ENCODE data around the gene PEX19.
A peak's percentile ranks its signal among the peaks of the same experiment; 100 is the strongest.
"Not testable (repeated sequence)": the region's sequence is repeated elsewhere in the genome, so short reads cannot be mapped to it uniquely, and the experiment has no call there.

Gene PEX19, protein sequence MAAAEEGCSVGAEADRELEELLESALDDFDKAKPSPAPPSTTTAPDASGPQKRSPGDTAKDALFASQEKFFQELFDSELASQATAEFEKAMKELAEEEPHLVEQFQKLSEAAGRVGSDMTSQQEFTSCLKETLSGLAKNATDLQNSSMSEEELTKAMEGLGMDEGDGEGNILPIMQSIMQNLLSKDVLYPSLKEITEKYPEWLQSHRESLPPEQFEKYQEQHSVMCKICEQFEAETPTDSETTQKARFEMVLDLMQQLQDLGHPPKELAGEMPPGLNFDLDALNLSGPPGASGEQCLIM

DNA sequence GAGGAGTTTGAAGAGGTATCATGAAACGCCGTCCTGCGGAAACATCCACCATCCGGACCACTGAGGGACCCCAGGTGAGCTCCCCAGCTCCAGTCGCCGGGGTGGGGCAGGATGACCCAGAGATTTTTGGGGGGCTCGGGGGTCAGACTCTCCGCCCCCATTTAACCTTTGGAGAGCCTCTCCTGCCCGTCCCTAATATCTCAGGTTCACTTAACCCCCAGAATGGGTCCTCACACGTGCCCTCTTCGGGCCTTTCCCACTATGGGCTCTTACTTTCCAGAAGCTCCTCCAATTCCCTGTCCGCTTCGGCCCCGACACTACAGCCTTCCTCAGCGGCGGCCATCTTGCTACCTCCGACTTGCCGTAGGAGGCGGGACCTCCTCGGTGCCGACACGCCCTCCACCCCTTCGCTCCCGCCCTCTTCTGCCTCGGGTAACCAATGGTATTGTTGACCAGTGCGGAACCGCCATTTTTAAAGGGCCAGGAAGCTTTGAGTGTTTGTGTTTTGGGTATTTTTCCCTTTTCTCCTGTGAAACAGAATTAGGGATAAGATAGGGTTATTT lies at the start of gene PEX19:
TSS of gene PEX19 (minus strand) at position 352 of the 563 bp plus-strand sequence. CDS start at position 343, 9 bp downstream.
- DNase-seq (ENCODE audit: low read depth in 2 of 2): peak; percentile 76 to 88

DNA sequence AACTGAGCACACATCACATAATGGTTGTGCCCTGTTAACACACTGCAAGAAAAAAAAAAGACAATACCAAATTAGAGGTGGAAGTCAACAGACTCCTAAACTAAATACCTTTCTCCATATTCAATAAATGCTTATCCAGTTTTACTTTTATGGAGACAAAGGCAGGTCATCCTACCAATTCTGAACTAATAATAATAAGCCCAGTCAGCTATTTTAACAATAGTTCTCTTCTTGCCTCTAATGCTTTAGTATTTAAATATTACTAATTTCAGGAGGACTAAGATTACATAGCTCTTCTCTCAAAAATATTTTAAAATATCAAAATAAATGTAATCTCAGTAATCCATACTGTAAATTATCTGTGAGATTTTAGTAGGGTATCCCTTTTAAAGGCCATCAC lies 47.6 kb upstream of the PEX19 start:
- DNase-seq (ENCODE audit: low read depth in 2 of 2): no peak

DNA sequence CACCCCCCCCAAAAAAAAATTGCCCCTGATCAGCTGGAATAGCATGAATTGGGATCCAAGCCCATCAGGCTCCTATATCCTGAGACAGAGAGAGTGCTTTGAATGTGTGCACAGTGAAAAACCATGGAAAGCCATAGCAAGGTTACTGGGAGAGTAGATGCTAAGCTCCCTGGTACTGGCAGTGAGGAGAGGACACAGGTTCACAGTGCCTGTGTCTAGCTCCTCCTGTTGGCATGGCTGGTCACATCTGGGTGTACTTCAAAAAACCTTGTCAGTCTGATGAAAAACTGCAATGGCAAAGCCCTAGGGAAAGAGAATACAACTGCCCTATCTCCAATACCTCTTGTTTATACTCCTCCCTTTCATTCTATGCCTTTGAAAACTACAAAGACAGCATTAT lies 45.2 kb upstream of the PEX19 start:
- DNase-seq (ENCODE audit: low read depth in 2 of 2): no peak

DNA sequence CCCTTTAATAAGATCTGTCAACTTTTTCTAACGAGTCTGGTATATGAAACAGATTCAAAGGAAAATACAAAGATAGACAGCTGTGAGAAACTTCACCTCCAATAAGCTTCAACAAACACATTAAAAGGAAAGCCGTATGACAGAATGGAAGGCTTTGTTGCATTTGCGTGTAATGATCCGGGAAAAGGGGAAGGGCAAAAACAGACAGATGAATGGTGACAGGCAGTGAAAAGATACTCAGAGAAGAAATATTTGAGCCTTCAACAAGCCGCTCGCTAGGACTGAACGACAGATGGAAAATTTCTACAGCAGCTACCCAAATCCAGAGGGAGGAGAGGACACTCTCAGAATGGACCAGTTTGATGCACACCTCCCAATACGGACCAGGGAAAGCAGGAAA lies 43.3 kb upstream of the PEX19 start:
- DNase-seq (ENCODE audit: low read depth in 2 of 2): no peak

DNA sequence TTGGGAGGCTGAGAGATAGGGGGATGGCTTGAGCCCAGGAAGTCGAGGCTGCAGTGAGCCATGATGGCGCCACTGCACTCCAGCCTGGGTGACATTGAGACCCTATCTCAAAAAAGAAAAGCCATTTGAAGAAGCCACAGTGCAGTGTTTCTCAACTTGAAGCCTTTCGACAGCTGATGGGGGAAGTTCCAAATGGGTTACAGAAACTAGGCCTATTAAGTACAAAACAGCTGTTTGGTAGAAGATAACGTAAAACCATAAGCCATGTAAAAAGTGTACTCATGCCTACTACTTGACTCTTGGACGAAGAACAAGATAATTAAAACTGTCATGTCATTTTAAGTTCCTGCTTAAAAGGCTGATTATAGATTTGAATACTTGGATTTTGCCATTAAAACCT lies 41.5 kb upstream of the PEX19 start:
- DNase-seq (ENCODE audit: low read depth in 2 of 2): no peak

DNA sequence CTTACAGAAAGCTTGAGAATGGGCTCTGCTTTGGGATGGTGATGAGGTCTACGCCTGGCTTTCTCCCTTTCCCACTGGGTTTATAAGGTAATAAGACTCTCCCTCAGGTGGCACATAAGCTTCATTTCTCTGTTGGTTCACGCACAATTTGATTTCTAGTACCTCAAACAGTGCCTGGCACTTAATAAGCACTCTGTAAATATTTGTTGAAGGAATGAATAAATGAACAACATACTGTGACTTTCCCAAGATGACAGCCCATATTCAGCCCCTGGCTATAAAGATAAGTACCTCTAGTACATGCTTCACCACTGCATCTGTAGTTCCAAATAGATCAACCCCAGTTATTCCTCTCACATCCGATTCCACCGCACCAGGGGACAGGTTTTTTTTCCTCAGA lies 40.3 kb upstream of the PEX19 start:
- DNase-seq (ENCODE audit: low read depth in 2 of 2): no peak

DNA sequence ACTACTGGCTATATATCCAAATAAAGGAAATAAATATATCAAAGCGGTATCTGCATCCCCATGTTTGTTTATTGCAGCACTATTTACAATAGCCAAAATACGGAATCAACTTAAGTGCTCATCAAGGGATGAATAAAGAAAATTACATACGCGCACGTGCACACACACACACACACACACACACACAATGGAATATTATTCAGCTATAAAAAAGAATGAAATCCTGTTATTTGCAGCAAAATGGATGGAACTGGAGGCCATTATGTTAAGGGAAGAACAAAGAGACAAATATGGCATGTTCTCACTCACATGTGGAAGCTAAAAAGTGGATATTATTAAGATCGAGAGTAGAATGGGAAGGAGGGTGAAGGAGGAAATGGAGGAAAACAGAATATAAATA lies 37.9 kb upstream of the PEX19 start:
- DNase-seq (ENCODE audit: low read depth in 2 of 2): no peak

DNA sequence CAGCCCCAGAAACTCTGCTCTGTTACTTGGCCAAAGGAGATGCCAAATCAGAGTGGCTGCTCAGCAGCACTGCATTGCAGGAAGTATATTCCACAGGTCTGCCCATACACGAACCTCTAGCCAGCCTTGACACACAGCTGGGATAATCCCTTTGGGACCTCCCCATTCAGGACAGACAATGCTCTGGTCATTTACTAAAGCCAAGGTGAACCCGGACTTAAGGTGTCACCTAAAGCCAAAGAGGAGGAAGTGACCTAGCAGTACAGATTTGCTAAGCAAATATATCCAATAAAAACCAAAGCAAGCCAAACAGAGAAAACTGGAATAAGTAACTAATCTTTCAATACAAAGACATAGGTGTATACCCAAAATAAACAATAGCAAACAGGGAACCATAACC lies 30.4 kb upstream of the PEX19 start:
- DNase-seq (ENCODE audit: low read depth in 2 of 2): no peak

DNA sequence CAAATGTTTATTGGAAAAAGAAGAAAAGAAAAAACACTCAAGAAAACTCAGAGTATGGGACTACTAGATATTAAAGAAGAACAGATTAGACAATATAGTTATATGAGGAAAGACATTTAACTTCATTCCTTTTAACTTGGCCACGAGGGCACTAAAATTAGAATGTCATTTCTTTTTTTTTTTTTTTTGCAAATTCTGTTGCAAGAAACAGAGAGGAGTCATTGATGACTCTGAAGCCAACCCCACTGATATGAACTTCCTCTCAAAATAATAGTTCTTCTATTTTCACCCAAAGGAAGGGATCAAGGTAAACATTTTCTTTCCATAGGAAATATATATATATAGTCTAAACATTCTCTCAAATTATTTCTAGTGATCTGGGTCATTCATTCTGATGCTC lies 24.6 kb upstream of the PEX19 start:
- DNase-seq (ENCODE audit: low read depth in 2 of 2): no peak

DNA sequence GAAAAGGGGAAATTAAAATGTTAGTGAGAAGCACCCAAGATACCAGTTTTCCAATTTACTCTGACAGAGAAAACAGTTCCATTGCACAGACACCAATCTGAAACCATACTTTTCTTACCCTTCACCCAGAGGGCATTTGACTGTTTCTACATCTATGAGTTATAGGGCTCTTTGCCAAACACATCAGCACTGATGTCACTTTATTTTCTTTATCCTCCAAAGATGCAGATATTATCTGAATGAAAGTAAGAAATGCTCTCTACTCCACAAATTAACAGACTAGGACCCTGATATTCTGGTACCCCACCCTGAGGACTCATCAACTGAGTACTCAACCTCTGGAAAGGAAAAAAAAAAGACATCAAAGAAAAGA lies 24.2 kb upstream of the PEX19 start:
- no peak for DNase-seq (ENCODE audit: low read depth in 2 of 2)

DNA sequence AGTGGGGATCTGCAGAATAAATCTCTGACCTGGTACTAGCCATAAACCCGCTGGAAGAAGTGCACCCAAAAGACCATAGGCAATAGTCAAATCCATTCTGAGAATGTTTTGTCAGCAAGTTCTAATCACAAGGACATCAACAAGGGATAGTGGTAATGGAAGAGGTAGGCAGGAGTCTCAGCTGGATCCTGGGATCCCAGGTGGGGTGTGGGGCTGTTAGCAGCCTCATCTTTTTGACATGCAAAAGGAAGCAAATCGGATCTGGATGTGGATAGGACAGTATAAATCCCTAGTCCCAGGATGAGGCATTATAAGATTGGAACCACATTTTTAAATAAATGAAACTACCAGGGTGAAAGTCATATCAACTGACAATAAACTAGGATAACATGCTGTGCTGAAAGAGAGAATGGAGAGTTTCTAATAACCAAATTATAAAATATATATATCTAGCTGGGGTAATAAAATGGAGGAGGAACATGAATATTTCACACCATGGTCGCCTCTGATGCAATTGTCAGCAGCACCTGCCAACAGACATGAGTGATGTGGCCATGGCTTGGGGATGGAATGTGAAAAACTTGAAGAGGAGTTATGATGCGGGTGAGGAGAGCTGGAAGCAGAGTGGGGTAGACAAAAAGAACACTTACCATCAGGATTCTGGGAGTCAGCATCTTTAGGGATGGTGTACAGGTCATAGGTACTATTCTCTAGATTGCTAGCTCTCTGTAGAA lies 23.7 kb upstream of the PEX19 start:
- no peak for DNase-seq (ENCODE audit: low read depth in 2 of 2)

DNA sequence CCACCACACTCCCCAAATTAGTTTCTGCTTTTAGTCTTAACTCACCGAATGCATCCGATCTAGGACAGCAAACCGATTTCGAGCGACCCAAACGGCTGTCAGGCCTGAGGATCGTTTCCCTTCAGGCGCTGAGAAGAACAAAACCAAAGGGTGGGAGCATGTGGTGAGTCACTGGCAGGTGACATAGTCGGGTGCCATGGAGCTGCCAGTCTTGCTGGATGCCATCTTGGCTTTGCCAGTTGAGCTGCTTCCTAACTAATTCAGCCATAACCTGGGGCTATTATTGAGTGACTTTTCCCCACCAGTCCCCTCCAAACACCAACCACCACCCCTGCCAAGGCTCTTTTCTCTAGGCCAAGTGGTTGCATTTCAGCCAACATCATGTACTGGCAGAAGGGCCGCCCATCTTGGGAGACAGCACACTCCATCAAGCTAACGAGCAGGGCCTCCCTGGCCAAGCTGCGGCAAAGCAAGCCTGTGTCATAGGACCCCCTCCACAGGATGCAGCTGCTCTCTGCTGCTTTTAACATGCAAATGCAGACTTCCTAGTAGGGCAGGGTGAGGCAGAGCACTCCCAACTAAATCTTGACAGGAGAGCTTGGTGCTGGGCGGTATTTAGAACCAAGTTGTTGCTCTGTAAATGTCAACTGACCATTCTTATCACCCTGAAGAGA lies 22.3 kb upstream of the PEX19 start:
- no peak for DNase-seq (ENCODE audit: low read depth in 2 of 2)

DNA sequence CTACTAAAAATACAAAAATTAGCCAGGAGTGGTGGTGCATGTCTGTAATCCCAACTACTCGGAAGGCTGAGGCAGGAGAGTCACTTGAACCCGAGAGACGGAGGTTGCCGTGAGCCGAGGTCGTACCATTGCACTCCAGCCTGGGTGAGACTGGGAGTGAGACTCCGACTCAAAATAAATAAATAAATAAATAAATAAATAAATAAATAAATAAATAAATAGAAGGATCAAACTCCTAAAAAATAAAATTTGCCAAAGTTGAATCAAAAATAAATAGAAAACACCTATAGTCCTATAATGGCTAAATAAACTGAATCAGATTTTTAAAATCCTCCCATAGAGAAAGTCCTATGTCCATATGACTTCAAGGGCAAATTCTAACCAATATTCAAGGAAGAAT lies 15.2 kb upstream of the PEX19 start:
- no peak for DNase-seq (ENCODE audit: low read depth in 2 of 2)

DNA sequence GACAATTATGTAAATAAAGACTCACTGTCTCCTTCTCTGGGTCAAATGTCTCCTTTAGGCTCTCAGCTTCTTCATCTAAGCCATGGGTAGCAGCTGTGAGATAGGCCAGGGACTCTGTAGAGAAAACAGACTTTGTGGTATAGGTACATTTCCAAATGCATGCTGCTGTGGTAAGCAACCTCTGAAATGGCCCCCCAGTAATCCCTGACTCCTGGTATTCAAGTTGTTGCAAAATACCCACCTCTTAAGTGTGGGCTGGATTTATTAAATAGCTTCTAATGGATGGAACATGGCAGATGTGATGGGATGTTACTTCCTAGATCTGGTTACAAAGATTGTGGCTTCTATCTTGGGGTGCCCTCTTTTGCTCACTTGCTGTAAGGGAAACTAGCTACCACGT lies 11.1 kb upstream of the PEX19 start:
- DNase-seq (ENCODE audit: low read depth in 2 of 2): no peak

DNA sequence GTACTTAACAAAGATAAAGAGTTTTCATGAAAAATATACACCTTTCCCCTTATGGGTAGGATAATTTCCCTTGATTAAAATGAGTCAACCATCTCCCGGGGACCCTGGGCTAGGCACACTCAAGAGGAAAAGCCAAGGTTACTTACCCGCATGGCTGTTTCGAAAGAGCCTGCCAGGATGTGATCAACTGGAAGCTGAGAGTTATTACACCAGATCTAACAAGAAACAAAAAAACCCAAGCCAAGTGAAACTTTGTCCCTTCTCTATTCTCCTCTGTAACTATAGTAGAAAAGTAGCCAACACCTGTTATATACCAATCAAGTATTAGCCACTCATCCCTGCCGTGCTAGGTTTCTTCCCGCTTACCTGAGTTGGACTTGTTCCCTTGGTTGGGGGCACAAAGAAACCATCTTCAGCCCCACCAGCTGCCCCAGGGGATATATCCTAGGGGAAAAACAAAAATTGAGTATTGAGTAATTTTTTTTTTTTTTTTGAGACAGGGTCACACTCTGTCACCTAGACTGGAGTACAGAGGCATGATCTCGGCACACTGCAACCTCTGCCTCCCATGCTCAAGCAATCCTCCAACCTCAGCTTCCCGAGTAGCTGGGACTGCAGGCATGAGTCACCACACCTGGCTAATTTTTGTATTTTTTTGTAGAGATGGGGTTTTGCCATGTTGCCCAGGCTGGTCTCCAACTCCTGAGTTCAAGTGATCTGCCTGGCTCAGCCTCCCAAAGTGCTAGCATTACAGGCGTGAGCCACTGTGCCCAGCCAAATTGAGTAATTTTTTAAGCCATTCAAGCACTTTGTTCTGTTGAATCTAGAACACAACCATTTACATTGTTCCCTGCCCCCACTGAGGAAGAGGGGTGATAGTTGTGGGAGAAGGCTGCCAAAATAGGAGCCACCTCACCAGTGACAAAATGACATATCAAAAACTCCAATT lies 8.4 kb upstream of the PEX19 start:
- no peak for DNase-seq (ENCODE audit: low read depth in 2 of 2)

DNA sequence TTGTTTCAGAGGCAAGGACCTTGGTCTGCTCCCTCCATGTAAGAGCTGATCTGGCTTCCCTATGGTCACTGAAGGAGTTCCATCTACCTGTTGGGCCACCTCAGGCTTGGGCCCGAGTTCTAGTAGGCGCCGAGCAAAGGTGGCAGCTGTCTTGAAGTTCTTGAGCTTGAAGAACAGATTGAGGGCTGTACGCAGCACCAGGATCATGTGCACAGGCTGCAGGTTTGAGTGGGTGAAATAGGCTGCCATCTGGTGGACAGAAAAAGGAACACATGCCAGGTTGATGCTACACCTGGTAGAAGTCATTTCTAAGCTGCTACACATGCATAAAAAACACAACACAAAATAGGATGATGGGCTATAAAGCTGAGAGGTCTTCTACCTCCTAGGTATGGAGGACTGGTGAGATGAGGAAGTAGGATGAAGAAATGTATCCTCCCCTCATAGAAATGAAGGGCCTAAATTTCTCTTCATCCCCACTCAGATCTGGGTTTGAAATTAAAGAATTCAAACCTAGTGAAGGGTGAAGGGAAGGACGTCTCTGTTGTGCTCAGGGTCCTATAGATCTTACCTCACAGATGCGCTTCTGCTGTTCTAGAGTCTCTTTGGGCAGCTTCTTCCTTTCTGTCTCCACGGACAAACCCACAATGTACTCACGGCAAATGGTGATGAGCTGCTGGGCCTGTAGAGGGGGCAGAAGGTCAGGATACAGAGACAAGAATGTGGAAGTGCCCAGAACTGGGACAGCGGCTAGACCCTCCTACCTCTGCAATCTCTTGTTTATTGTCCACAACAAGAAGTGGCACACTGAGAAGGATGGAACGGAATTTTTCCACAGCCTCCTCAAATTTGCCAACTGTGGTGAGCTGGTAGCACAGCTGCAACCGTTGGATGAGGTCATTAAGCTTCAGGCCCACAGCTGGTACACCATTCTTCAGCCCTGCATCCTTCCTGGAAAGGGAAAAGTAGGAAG lies 6.6 kb upstream of the PEX19 start:
- DNase-seq (ENCODE audit: low read depth in 2 of 2): peak; percentile 2 to 54

DNA sequence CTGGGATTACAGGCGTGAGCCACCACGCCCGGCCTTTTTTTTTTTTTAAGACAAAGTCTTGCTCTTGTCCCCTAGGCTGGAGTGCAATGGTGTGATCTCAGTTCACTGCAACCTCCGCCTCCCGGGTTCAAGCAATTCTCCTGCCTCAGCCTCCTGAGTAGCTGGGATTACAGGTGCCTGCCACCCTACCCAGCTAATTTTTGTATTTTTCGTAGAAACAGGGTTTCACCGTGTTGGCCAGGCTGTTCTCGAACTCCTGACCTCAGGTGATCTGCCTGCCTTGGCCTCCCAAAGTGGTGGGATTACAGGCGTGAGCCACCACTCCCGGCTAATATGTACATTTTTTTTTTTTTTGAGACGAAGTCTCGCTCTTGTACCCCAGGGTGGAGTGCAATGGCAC lies 2.8 kb upstream of the PEX19 start:
- not testable (repeated sequence) for DNase-seq (ENCODE audit: low read depth in 2 of 2)

DNA sequence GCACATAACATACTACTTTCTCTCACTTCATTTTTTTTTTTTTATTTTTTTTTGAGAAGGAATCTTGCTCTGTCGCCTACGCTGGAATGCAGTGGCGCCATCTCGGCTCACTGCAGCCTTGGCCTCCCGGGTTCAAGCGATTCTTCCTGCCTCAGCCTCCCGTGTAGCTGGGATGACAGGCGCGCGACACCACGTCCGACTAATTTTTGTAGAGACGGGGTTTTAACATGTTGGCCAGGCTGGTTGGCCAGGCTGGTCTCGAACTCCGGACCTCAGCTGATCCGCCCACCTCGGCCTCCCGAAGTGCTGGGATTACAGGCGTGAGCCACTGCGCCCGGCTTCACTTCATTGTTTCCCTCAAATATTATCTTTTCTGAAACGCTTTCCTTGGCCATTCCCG lies 573 bp upstream of the PEX19 start:
- DNase-seq (ENCODE audit: low read depth in 2 of 2): no peak

DNA sequence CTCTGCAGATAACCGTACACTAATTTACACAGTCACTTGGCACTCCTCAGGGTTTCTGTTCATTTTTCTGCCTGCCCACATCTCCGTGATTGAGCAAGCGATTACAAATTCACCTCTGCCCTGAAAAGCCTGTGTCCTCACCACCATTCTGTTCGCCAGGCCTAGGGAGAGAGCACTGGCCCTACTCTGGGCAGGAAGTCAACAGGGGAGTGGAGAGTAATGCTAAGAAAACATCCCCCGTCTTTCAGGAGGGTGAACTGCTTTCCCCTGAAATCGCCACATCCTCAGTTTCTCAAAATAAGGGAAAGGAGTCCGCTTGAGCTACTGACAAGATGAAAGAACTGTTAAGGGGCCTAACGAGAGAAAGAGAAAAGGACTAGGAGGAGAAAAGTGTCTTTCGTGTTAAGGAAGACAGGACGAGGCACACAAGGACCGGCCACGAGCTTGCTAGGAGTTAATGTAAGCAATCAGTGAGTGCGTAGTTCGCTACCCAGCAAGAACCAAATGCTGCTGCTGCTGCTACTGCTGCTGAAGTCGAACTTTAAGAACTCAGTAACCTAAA lies 632 bp downstream of the PEX19 start:
- DNase-seq (ENCODE audit: low read depth in 2 of 2): no peak

DNA sequence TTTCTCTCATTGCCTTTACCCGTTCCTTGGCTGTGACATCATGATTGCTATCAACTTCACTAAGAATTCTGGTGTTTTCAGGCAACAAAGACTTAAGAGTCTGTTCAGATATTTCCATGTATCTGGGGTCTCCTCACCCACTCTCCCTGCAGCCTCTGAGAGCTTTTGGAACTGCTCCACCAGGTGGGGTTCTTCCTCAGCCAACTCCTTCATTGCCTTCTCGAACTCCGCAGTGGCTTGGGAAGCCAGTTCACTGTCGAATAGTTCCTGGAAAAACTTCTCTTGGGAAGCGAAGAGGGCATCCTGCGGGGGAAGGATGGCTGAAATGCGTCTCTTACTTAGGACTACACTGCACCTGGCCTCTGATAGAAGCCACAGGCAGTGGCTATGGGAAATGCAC lies 2.1 kb downstream of the PEX19 start:
- DNase-seq (ENCODE audit: low read depth in 2 of 2): no peak

Data from stimulated activated CD8-positive, alpha-beta memory T cell treated with anti-CD3 and anti-CD28 coated beads, Interleukin-15, amount 100 ng/mL, for 4 hours (primary cell).